HG02970 (cell line): ENCODE results near the gene BCAS3.
"Not testable (repeated sequence)": the region's sequence is repeated elsewhere in the genome, so short reads cannot be mapped to it uniquely, and the experiment has no call there.

Experiments
- ATAC-seq: cut with Tn5 transposase; IDR thresholded peaks from one replicate; pipeline ENCODE4 v1.9.1; 2021; ENCODE audit warnings: mild to moderate bottlenecking, moderate library complexity, moderate number of reproducible peaks; ENCODE audit not compliant: unreplicated experiment, low FRiP score

Gene BCAS3

DNA sequence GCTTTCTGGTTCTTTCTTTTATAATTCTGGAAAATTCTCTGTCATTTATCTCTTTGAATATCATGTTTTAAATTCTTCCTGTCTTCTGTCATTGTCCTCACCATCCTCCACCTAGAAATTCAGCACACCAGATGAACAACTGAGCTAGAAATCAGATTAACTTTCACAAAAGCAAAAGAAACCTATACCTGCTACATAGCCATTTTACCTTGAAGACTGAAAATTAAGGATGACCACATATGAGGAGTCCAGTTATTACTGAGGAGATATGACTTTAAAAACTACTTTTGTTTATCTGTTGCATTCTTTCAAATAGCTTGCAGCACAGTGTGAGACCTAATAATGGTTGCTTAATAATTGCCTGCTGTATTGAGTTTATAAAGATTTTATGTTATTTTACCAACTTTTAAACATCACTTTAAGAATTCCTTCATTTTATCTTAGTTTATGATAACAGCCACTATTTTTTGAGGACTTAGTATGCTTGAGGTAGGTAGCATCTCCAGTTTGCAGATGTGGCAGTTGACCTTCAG is 104.3 kb downstream of the BCAS3 start:
- ATAC-seq, result no peak

DNA sequence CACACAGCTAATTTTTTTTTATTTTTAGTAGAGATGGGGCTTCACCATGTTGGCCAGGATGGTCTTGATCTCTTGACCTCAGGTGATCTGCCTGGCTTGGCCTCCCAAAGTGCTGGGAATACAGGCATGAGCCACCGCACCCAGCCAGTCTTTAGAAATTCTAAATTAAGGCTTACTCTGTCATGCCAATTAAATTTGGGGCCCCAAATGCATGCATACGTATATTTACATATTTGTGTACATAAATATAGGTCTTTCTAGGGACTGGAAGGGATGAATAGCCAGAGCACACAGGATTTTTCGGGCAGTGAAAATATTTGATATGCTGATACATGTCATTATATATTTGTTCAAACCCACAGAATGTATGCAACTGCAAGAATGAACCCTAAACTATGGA is 105.1 kb downstream of the BCAS3 start:
- ATAC-seq, result no peak

DNA sequence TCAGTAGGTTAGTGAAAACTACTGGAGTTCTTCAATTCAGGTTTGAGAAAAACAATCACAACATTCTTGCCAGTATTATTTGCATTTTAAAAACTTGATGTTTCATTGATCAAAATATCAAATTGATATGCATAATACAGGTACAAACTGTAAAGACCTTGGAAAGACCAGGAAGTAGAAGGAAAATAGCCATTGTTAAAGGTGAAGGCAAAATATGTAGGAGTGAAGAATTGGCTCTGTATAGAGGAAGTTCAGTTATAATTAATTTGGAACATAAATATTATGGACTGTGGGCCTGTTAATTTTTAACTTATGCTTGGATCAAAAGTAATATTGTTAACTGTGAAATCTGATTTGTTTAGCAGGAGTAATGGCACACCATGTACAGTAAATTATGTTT is 112.6 kb downstream of the BCAS3 start:
- no peak for ATAC-seq

DNA sequence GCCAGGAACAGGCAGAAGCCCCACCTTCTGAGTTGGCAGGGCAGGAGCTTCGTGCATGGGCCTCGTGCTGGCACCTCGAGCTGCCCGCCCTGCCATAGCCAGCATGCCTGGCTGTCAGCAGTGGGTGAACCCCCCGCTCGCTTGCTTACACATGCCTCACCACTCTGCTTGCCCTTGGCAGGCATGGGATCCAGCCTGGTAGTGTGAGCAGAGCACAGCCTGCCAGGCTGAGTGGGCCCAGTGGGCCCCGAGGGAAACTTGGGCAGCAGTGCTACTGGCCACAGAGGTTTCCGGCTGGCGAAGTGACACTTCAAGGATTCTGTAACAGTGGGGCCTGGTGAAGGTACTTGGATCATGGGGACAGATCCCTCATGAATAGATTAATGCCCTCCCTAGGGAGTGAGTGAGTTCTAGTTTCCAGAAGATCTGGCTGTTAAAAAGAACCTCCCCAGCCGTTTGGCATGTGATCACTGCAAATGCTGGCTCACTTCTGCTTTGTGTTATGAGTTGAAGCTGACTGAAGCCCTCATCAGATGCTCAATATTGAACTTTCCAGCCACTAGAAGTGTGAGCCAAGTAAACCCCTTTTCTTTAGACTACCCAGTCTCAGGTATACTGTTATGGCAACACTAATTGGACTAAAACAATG is 114.7 kb downstream of the BCAS3 start:
- no peak for ATAC-seq

DNA sequence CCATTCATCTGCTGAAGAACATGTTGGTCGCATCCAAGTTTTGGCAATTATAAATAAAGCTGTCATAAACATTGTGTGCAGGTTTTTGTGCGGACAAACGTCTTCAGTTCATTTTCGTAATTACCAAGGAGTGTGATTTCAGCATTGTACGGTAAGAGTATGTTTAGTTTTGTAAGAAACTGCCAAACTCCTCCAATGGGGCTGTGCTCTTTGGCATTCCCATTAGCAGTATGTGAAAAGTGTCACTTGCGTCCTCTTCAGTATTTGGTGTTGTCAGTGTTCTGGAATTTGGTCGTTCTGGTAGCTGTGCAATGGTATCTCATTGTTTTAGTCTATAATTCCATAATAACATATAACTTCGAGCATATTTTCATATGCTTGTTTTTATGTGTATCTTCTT is 120.9 kb downstream of the BCAS3 start:
- no peak for ATAC-seq

DNA sequence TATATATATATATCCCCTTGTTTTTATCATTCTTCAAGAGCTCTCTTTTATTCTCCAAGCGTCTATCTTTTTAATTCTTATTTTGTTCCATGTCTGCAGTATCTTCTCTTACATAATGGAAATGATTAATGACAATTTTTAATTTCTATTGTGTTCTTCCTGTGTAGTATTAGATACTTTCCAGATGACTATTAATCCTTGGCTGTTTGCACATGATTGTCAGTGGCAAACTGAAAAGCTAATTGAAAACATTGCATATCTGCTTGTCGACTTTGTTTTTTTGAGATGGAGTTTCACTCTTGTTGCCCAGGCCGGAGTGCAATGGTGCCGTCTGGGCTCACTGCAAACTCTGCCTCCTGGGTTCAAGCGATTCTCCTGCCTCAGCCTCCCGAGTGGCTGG is 124.7 kb downstream of the BCAS3 start:
- no peak for ATAC-seq

DNA sequence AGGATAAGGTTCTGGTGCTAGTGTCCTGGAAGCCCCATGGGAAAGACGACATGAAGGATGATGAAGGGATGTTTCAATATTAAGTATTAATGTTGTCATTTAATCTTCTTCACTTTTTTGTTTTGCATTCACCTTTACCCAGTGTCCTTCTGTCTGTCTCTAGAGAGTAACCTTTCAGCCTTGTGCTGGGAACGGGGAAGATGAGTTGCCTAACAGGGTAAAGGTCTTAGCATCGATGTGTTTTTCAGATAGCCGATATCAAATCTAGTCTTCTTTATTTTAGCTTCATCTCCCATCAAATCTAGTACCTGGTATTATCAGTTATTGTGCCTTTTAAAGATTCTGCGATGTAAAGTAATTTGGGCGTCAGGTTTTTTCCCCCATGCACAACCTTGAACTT is 125.4 kb downstream of the BCAS3 start:
- no peak for ATAC-seq

DNA sequence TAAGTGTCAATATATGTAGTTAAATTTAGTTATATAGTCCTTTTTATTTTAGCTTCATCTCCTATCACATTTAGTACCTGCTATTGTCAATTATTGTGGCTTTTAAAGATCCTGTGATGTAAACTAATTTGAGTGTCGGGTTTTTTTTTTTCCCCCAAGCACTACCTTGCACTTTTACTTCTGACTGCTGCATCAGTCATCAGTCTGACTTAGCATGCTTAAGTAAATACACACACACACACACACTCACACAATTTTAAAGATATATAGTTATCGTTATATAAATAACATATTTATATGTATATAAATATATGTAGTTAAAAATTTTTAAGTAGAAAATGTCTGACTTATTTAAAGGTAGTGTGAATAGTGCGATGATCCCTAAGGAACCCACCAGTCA is 127.2 kb downstream of the BCAS3 start:
- ATAC-seq, result no peak

DNA sequence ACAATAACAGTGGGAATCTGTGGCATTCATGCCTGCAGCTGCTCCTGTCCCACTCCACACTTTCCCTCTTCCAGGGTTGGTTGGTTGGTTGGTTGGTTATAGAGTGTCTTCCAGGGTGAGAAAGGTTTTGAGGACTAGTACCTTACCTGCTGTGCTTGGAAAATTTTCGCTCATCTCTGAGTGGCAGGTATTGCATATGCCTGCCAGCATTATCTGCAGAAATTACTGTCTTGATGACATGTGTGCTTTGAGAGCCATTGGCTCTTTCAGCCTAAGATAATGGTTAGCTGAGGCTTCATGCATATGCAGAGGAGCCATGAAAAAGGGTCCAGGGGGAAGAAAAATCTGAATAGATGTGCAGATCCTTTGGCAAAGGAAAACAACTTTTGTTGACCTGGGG is 131.8 kb downstream of the BCAS3 start:
- no peak for ATAC-seq

DNA sequence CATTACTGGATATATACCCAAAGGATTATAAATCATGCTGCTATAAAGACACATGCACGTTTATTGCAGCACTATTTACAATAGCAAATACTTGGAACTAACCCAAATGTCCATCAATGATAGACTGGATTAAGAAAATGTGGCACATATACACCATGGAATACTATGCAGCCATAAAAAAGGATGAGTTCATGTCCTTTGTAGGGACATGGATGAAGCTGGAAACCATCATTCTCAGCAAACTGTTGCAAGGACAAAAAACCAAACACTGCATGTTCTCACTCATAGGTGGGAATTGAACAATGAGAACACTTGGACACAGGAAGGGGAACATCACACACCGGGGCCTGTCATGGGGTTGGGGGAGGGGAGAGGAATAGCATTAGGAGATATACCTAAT is 137.3 kb downstream of the BCAS3 start:
- not testable (repeated sequence) for ATAC-seq

DNA sequence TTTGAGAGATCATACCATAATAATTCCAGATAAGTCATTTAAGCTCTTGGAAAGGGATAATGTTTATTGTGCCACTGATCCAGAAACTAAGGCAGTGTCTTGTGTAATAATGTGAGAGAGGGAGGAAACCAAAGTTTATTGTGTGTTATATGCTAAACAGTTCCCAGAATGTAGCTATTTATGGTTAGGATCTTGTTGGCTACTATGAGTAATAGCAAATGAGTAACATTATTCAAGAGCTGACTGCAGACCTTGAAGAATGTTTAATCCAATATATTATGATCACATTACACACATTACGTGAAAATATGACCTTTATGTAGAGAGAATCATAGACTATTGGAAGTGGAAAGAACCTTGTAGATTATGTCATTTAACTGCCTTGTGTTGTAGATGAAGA is 139.5 kb downstream of the BCAS3 start:
- no peak for ATAC-seq

DNA sequence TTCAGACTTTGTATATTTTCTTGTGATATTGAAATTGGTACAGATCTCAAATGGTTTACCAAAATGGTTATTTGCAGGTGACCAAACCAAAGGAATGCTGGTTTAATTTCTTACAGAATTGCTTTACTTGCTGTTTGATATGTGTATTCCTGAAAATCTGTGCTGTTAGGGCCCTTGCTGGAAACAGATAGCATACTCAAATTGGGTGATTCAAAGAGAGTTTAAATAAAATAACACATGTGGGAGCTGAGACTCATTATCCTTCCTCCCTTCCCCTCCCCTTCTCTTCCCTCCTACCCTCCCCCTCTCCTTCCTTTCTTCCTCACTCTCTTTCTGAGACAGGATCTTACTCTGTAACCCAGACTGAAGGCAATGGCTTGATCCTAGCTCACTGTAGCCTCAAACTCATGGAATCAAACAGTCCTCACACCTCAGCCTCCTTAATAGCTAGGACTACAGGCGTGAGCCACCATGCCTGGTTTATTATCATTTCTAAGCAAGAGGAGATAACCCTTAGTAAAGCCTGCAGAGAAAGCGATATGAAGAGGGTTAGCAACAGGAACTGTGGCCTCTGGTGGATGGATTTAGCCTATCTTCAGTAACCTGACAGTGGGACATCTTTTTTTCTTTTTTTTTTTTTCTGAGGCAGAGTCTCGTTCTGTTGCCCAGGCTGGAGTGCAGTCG is 141.9 kb downstream of the BCAS3 start:
- no peak for ATAC-seq

DNA sequence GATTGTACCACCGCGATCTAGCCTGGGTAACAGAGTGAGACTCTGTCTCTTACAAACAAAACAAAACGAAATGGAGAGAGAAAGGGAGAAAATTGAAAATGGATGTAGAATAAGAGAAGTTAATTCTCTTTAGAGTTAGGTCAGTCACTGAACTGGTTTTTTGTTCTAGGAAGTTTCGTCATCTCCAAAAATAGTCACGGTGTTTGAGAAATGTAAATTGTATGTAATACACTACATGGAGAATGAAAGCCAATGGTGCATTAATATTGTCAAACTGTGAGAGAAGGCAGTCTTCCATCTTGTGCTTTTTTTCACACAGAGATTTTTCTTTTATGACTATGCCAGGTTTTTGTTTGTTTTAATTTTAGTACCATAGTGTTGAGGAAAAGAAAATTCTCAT is 145.9 kb downstream of the BCAS3 start:
- no peak for ATAC-seq

DNA sequence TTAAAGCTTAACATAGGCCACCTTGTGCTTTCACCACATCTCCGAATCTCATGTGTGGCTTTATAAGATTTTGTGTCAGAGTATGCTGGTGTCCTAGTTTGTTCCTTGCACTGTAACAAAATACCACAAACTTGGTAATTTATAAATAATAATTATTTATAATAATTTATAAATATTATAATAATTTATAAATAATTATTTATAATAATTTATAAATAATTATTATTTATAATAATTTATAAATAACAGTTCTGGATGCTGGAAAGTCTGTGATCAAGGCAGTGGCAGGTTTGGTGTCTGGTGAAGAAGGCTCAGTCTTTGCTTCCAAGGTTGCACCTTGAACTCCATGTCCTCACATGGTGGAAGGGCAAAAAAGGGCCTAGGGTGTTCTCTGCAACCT is 147.7 kb downstream of the BCAS3 start:
- ATAC-seq, result no peak

DNA sequence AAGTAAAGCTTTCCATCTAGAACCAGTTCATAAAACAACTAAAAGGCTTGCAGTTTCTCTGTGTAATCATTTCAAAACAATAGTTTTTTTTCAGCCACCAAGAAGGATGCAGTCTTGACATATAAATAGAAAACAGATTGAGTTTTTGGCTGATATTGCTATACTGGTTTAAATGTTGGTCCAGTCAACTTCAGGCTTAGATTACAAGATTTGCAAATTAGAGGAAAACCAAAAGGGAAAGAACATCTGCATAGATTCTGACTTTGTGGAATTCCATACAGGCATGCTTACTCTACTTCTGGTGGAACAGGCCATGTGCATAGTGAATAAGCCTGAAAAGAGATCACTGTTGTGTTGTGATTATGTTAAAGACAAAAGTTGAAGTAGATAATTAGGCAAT is 150.3 kb downstream of the BCAS3 start:
- no peak for ATAC-seq

DNA sequence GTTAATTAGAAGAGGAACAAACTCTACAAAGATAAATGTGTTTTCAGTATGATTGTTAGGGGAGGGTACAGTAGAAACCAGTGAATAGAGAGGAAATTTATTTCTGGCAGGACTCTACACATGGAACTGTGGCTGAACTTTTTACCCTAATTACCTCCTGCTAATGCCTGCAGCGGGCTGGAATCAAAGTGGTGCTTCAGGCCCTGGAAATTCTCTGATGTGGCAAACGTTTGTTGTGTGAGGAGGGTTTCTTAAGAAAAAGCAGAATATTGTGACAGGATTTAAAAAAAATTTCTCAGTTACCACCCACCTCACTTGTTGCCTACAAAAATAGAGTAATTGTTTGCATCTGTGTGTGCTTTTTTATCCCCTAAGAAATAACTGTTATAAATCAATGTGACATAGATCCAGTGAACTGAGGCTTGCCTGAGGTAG is 154.5 kb downstream of the BCAS3 start:
- no peak for ATAC-seq

DNA sequence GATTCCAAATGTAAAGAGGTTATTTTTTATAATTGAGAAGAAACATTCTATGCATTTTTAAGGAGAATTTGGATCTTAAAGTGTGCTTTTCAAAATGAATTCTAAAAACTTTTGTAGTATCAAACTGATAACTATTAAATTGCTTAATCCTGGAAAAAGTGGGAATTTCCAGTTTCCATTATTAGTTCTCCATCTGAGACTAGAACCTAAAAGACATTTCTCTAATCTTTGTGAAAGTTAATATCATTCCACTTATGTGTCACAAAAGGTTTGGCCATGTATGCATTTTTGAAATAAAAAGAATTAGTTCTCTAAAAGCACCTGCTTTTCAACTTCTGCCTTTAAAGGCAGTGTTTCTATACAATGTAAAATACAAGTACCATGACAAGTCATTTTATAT is 155.0 kb downstream of the BCAS3 start:
- no peak for ATAC-seq

DNA sequence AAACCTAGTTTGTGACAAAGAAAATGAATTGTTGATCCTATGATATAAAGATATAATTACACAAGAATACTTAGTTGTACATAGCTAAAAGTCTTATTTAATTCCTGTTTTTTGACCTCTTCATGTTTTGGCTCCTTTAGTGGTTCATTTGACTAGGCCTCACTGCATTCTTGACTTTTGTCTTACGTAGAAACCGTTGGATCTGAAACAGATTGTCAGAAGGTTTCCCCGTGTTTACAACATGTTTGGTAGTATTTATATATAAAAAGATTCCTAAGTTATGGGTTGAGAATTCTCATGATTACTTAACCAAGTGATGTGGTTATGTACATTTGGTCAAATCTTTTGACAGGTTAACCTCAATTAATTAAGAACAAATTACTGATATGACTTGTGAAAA is 162.8 kb downstream of the BCAS3 start:
- ATAC-seq, result no peak

DNA sequence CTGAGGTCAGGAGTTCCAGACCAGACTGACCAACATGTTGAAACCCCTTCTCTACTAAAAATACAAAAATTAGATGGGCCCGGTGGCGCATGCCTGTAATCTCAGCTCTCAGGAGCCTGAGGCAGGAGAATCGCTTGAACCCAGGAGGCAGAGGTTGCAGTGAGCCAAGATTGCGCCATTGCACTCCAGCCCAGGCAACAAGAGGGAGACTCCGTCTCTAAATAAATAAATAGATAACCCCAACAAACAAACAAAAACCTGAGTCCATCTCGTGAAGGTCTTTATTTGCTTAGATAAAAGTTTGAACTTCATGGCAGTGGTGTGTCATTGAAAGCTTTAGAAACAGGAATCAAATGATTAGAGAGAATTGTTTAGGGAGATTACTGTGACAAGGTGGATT is 167.4 kb downstream of the BCAS3 start:
- no peak for ATAC-seq

DNA sequence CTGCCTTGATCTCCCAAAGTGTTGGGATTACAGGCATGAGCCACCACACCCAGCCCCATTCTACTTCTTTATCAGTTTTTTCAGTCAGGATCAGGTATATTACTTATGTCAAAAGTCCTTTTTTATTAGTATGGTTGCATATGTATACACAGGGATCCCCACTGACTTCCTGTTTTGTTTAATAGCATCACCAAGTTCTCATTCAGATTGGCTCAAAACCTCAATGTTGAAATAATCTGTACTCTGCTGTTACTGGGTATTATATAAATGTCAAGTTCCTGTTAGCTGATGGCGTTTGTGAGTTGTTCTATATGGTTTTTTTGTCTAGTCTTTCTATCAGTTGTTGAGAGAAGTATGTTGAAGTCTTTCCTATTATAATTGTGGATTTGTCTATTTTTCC is 168.5 kb downstream of the BCAS3 start:
- ATAC-seq, result no peak

DNA sequence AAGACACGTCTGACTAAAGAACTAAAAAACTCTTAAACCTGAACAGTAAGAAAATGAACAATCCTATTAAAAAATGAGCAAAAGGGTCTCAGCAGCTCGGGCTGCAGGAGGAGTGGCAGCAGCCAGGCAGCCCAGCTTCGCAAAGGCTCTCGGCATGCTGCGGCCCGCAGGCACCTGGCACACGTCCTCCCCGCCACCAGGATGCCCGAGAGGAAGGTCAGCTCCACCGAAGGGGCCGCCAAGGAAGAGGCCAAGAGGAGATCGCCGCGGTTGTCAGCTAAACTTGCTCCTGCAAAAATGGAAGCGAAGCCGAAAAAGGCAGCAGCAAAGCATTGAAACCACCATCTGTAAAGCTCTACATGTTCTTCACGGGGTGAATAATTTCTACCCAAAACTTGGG is 173.5 kb downstream of the BCAS3 start:
- ATAC-seq, result no peak

DNA sequence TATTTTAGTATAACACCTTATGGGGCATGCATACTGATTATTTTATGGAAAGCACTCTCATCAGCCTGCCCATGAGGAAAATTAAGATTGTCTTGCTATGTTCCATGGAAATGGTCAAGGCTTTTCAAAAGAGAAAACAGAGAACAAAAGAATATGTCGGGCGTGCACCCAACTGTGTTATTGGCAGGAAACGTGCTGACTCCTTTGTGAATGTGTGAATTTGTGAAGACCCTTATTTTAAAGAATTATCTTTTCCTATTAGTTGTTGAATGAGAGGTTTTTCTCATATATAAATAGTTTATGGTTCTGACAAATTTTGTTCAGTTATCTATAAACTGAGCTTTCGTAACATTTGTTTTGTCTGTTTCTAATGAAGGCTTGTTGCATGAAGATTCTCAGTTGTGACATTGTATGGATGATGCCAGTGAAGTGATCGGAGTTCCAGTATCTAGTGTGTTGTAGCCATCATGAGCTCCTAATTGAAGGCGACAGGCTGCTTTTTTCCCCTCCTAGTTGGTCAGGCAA is 180.0 kb downstream of the BCAS3 start:
- no peak for ATAC-seq
